Measurements from ENCODE around the gene NCBP3.

DNA sequence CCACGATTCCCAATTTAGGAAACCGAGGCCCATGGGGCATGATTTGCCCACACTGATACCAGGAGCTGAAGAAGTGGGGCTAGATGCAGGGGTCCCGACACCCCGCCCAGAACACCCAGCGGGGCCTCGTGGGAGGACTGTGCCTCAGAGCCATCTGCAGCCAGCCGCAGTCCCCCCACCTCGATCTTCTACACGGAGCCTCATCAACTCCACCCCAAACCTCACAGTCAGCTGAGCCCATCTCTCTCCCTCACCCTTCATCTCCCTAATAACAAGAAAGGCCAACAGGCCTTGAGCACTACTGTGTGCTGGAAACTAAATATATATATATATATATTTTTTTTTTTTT lies 49.2 kb downstream of the NCBP3 start:
- TF ChIP-seq, protein P1, sequence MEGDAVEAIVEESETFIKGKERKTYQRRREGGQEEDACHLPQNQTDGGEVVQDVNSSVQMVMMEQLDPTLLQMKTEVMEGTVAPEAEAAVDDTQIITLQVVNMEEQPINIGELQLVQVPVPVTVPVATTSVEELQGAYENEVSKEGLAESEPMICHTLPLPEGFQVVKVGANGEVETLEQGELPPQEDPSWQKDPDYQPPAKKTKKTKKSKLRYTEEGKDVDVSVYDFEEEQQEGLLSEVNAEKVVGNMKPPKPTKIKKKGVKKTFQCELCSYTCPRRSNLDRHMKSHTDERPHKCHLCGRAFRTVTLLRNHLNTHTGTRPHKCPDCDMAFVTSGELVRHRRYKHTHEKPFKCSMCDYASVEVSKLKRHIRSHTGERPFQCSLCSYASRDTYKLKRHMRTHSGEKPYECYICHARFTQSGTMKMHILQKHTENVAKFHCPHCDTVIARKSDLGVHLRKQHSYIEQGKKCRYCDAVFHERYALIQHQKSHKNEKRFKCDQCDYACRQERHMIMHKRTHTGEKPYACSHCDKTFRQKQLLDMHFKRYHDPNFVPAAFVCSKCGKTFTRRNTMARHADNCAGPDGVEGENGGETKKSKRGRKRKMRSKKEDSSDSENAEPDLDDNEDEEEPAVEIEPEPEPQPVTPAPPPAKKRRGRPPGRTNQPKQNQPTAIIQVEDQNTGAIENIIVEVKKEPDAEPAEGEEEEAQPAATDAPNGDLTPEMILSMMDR (IDR thresholded peaks at IDR 0.05) = no peak
- TF ChIP-seq POLR2A (IDR thresholded peaks at IDR 0.05) = no peak
